ENCODE results near the gene RBL2. TPM values are rescaled to one million over a fixed set of nuclear protein-coding genes. Genes with fewer than 3 reads are reported as not detected.
"Not testable (repeated sequence)": the region's sequence is repeated elsewhere in the genome, so short reads cannot be mapped to it uniquely, and the experiment has no call there.

RBL2 gene, protein sequence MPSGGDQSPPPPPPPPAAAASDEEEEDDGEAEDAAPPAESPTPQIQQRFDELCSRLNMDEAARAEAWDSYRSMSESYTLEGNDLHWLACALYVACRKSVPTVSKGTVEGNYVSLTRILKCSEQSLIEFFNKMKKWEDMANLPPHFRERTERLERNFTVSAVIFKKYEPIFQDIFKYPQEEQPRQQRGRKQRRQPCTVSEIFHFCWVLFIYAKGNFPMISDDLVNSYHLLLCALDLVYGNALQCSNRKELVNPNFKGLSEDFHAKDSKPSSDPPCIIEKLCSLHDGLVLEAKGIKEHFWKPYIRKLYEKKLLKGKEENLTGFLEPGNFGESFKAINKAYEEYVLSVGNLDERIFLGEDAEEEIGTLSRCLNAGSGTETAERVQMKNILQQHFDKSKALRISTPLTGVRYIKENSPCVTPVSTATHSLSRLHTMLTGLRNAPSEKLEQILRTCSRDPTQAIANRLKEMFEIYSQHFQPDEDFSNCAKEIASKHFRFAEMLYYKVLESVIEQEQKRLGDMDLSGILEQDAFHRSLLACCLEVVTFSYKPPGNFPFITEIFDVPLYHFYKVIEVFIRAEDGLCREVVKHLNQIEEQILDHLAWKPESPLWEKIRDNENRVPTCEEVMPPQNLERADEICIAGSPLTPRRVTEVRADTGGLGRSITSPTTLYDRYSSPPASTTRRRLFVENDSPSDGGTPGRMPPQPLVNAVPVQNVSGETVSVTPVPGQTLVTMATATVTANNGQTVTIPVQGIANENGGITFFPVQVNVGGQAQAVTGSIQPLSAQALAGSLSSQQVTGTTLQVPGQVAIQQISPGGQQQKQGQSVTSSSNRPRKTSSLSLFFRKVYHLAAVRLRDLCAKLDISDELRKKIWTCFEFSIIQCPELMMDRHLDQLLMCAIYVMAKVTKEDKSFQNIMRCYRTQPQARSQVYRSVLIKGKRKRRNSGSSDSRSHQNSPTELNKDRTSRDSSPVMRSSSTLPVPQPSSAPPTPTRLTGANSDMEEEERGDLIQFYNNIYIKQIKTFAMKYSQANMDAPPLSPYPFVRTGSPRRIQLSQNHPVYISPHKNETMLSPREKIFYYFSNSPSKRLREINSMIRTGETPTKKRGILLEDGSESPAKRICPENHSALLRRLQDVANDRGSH
- total RNA-seq: 36.3 TPM
- long read RNA-seq, full-length matches to known transcripts: 31 of 103 reads
- long read RNA-seq, partial matches to known transcripts: 57 of 103 reads
- long read RNA-seq, other reads (novel, unspliced or antisense): 15 of 103 reads

DNA sequence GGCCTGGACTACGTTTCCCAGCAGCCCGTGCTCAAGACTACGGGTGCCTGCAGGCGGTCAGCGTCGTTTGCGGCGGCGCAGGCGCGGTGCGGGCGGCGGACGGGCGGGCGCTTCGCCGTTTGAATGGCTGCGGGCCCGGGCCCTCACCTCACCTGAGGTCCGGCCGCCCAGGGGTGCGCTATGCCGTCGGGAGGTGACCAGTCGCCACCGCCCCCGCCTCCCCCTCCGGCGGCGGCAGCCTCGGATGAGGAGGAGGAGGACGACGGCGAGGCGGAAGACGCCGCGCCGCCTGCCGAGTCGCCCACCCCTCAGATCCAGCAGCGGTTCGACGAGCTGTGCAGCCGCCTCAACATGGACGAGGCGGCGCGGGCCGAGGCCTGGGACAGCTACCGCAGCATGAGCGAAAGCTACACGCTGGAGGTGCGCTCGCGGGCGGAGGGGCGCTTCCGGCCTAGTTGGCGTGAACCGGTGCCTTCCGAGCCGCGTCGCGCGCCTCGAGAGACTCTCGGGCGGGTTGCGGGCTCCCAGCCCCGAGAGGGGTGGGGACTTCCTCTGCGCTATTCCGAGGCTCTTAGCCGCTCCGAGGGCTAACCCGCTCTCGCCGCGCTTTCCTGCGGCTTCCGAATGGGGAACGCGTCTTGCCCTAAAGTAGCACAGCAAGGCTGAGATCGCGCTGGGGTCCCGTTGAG is at the start of gene RBL2:
Gene RBL2, plus strand, starts transcription at position 95 of the 689 bp plus-strand sequence. Its CDS starts 86 bp downstream, at position 181.
- intact Hi-C loops (cut with DNase I): loop anchor here (2.0 kb wide), 1 partner anchor 68 kb away; the partner anchor contains the start of gene AKTIP

GRCh38 chr16:53384610-53385009 is 49.7 kb upstream of the RBL2 start:
- DNase-seq (ENCODE audit: low spot score); intact Hi-C loops (cut with DNase I): not testable (repeated sequence)

More for the DNA sequence above, at the start of gene RBL2:
- DNase-seq (ENCODE audit: low spot score): peak; percentile 96

DNA sequence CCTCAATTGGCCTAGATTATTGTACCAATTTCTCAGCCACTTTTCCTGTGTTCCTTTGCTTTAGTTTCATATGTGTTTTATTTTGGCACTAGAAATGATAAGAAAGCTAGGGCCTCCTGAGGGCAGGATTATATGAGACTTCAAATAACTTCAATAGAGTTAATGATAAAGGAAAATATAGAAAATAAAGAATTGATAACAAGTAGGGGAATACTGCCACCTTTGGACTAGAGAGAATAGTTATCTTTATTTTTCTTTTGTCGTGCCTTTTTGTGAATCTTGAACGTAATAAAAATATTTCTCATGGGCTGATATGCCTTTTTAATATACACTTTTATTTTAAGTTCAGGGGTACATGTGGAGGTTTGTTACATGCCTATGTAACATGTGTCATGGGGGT is 29.3 kb upstream of the RBL2 start:
- intact Hi-C loops (cut with DNase I): no loop called here
- DNase-seq (ENCODE audit: low spot score): no peak

DNA sequence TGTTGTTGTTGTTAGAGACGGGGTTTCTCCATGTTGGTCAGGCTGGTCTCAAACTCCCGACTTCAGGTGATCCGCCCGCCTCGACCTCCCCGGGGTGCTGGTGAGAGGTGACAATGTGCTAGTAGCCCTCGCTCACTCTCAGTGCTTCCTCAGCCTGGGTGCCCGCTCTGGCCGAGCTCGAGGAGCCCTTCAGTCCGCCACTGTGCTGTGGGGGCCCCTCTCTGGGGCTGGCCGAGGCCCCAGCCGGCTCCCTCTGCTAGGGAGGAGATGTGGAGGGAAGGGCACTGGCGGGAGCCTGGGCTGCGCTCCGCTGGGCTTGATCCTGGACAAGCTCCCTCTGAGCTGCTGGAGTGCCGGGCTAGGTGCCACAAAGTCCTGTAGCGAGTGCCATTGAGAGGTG is 21.7 kb upstream of the RBL2 start:
- intact Hi-C loops (cut with DNase I): no loop called here
- no peak for DNase-seq (ENCODE audit: low spot score)

- intact Hi-C loops (cut with DNase I): no loop called here
- no peak for DNase-seq (ENCODE audit: low spot score)
These were observed 20.4 kb upstream of the RBL2 start for GRCh38 chr16:53413864-53414263.

DNA sequence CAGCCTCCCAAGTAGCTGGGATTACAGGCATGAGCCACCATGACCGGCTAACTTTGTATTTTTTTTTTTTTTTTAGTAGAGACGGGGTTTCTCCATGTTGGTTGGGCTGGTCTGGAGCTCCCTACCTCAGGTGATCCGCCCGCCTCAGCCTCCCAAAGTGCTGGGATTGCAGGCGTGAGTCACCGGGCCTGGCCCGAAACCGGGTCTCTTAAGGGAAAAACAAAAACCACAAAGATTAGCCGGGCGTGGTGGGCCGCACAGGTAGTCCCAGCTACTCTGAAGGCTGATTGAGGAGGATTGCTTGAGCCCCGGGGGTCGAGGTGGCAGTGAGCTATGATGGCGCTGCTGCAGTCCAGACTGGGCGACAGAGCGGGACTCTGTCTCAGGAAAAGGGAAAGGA is 19.9 kb upstream of the RBL2 start:
- no peak for DNase-seq (ENCODE audit: low spot score)
- intact Hi-C loops (cut with DNase I): no loop called here

- intact Hi-C loops (cut with DNase I): no loop called here
- DNase-seq (ENCODE audit: low spot score): no peak
These were observed 18.8 kb upstream of the RBL2 start for GRCh38 chr16:53415504-53415903.

DNA sequence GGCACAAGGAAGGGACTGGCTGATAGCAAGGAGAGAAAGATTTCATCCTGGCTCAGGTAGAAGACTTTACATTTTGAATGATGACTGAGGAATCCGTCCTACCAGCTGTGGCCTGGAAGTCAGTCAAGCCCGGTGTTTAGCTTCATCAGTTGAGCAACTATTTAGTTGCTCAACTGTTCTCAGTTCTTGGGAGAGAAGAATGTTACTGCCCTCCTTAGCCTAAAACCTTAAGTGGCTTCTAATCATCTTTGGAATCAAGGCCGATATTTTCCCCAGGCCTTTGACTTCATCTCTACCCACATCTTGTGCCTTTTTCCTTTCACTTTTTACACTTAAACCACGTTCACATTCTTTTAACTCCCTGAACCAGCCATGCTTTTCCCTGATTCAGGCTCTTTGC is 17.3 kb upstream of the RBL2 start:
- no peak for DNase-seq (ENCODE audit: low spot score)
- intact Hi-C loops (cut with DNase I): no loop called here

DNA sequence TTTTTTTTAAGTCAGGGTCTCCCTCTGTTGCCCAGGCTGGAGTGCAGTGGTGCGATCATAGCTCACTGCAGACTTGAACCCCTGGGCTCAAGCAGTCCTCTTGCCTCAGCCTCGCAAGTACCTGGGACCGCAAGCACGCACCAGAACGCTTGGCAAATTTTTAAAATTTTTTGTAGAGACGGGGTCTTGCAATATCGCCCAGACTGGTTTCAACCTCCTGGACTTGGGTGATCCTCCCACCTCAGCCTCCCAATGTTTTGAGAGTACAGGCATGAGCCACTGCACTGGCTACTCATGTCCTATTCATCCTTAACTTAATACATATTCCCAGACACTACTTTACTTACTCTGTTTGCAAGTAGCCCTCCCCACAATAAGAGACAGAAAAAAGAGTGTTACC is 16.3 kb upstream of the RBL2 start:
- no peak for DNase-seq (ENCODE audit: low spot score)
- intact Hi-C loops (cut with DNase I): no loop called here

DNA sequence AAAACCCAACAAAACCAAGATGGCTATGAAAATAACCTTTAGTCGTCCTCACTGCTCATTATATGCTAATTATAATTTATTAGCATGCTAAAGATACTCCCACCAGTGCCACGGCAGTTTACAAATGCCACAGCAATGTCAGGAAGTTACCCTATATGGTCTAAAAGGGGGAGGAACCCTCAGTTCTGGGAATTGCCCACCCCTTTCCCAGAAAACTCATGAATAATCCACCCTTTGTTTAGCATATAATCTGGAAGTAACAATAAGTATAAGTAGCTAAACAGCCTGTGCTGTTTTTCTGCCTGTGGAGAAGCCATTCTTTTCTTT is 14.9 kb upstream of the RBL2 start:
- intact Hi-C loops (cut with DNase I); DNase-seq (ENCODE audit: low spot score): not testable (repeated sequence)

- no peak for DNase-seq (ENCODE audit: low spot score)
- intact Hi-C loops (cut with DNase I): no loop called here
These were observed 13.0 kb upstream of the RBL2 start for GRCh38 chr16:53421248-53421647.

DNA sequence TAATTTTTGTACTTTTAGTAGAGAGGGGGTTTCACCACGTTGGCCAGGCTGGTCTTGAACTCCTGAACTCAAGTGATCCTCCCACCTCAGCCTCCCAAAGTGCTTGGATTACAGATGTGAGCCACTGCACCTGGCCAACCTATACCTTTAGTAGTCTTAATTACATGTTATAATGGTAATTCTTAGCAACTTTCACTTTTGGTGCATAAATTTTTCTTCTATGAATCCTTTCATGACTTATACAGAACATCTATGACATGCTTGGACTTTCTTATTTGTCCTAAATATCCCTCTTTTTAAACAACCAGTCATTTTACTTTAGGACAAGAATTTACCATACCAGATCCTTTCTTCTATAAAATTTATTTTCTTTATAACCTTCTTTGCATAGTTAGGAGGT is 10.3 kb upstream of the RBL2 start:
- intact Hi-C loops (cut with DNase I); DNase-seq (ENCODE audit: low spot score): not testable (repeated sequence)

DNA sequence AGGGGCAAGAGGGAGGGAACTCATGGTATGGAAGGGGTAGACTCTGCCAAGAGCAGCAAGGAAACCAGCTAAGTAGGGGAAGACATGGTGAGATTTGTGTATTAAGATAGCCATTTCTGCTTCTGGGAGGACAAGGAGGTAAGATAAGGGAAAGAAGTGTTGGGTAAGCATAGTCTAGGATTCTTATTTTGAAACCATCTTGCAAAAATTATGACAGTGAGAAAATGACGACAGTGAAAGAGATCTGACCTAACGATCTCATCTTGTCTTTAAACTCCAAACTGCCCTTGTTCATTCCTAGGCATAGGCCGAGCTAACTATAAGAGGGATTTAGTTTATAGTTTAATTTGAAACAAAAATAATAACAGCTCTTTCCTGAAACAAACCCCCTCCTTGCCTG is 5.6 kb upstream of the RBL2 start:
- intact Hi-C loops (cut with DNase I): no loop called here
- no peak for DNase-seq (ENCODE audit: low spot score)

DNA sequence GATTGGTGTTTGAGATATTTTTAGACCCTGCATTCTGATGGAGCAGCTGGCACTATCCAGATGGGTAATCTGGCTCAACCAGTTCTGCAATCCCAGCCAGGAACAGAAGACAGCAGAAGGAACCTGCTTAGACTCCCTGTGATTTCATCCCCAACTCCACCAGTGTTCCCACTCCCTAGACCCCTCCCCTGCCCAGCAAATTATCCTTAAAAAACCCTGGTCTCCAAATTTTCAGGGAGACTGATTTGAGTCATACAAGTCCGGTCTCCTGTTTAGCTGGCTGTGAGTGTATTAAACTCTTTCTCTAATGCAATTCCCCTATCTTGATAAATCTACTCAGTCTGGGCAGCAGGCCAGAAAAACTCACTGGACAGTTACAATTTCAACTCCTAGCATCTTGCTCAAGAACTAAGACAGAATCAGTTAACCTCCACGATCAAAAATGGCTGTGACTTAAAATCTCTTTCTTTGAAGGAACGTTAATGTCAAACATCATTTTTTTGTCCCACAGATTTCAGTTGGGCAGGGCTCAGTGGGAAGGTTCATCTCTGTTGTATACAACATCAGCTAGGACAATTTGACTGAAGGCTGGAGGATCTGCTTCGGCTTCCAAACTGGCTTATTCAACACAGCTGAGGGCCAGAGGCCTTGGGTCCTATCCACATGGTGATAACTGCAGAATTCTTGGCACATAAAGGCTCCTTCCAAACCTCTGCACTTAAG is 4.9 kb upstream of the RBL2 start:
- DNase-seq (ENCODE audit: low spot score): no peak
- intact Hi-C loops (cut with DNase I): no loop called here

DNA sequence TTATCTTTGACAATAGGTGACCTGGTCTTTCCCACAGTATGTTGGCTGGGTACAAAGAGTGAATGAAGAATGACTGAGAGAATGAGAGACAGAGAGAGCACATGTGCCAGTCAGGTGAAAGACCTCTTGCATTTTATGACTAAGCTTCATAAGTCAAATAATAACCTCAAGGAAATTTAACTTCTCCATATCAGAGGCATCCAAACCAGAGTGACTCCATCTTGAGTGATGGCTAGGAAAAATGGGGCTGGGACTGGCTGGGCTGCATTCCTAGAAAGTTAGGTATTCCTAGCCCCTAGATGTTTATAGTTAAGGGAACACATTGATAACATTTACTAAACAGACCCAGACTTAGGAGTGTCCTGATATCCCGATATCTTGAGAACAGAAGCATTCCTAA is 3.9 kb upstream of the RBL2 start:
- no peak for DNase-seq (ENCODE audit: low spot score)
- intact Hi-C loops (cut with DNase I): no loop called here

DNA sequence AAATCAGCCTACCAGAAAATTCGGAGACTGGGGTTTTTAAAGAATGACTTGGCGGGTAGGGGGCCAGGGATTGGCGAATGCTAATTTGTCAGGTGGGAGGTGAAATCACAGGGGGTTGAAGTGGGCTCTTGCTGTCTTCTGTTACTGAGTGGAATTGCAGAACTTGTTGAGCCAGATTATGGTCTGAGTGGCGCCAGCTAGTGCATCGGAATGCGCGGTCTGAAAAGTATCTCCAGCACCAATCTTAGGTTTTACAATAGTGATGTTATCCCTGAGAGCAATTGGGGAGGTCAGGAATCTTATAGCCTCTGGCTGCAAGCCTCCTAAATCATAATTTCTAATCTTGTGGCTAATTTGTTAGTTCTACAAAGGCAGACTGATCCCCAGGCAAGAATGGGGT is 762 bp upstream of the RBL2 start:
- intact Hi-C loops (cut with DNase I): no loop called here
- no peak for DNase-seq (ENCODE audit: low spot score)

- no peak for DNase-seq (ENCODE audit: low spot score)
- intact Hi-C loops (cut with DNase I): loop anchor here (2.0 kb wide), 1 partner anchor 69 kb away; the partner anchor contains the start of gene AKTIP
These were observed 318 bp upstream of the RBL2 start for GRCh38 chr16:53433930-53434376.

- intact Hi-C loops (cut with DNase I): loop anchor here (2.0 kb wide), 1 partner anchor 68 kb away; the partner anchor contains the start of gene AKTIP
- peak; percentile 87 for DNase-seq (ENCODE audit: low spot score)
These were observed 906 bp downstream of the RBL2 start for GRCh38 chr16:53435066-53435688.

Data from cardiac septum (tissue), 1 donor.